Glomerular visceral epithelial cell (primary cell): Measurements from ENCODE around the gene SEC16A.
"Not testable (repeated sequence)": the region's sequence is repeated elsewhere in the genome, so short reads cannot be mapped to it uniquely, and the experiment has no call there.

Experiments
- DNase-seq: peaks from one replicate; pipeline ENCODE4 v3.0.0-alpha.2; 2016; ENCODE audit errors: extremely low spot score

Gene SEC16A

GRCh38 chr9:136423432-136424146, 59.3 kb downstream of the SEC16A start:
- DNase-seq = no peak

GRCh38 chr9:136422876-136423275, 60.0 kb downstream of the SEC16A start:
- no peak for DNase-seq

GRCh38 chr9:136421791-136422190, 61.0 kb downstream of the SEC16A start:
- DNase-seq = no peak

DNA sequence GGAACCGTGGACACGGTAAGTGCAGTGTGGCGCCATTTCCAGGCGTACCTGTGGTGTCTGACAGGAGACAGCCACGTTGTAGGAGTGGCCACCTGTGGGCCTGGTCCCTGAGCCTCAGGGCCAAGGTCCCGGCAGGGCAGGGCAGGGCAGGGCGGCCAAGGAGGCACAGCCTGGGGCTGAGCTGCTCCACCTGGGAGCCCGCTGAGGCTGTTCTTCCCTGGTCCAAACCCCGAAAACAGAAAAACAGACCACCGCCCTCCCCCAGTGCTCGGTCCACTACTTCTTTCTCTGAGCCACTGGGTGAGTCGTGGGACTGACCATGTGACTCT, 63.8 kb downstream of the SEC16A start:
- no peak for DNase-seq

DNA sequence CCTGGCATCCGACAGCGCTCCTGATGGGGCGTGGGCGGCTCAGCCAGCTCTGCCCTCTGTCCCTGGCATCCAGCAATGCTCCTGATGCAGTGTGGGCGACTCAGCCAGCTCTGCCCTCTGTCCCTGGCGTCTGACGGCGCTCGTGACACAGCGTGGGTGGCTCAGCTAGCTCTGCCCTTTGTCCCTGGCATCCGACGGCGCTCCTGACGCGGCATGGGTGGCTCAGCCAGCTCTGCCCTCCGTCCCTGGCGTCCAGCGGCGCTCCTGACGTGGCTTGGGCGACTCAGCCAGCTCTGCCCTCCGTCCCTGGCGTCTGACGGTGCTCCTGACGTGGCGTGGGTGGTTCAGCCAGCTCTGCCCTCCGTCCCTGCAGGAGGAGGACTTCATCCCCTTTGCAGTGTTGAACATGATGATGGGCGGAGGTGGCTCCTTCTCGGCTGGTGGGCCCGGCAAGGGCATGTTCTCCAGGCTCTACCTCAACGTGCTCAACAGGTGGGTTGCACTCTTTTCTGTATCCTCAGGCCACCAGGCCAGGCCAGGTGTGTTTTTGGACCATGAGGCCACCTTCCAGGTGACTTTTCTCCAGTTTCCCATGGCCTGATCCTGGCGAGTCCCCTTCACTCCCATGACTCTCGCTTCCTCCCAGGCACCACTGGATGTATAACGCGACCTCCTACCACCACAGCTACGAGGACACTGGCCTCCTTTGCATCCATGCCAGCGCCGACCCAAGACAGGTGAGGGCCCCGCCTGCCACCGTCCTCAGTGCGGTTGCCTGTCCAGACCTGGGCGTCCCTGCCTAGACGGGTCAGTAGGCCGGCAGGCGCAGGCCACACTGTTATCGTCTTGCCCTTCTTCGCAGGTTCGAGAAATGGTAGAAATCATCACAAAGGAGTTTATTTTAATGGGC, 64.4 kb downstream of the SEC16A start:
- no peak for DNase-seq

- DNase-seq = no peak
Measured at GRCh38 chr9:136416914-136417313, 65.9 kb downstream of the SEC16A start.

DNA sequence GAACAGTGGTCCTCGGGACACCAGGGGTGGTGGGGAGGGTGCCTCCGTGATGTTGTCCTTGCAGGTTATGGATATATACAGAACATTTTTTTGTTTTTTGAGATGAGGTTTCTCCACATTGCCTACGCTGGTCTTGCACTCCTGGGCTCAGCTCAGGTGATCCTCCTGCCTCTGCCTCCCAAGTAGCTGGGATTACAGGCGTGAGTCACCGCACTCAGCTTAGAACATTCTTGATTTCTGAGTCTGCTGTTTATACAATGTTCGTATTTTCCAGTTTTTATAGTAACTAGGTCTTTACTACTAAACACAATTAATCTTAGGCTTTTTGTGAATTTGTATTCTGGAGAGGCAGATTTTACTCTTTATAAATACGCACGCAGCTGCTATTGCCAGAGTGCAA, 66.4 kb downstream of the SEC16A start:
- DNase-seq = no peak

GRCh38 chr9:136412962-136413361, 69.9 kb downstream of the SEC16A start:
- DNase-seq = no peak

DNA sequence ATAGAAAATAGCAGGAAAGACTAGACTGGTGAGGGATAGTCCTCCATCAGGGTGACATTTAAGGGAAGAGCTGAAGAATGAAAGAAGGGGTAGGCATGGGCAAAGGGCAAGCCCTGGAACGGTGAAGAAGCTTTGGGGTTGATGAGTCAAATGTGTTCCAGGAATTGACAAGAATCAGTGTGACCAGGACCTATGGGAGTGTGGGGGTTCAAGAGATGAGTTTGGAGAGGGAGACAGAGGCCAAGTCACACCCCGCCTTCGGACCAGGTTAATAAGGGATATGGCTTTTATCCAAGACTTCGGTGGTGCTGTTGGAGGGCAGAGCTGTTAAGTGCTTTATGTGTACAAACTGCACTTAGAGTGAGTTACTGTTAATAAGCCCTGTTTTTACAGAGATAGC, 71.5 kb downstream of the SEC16A start:
- DNase-seq = no peak

GRCh38 chr9:136410500-136411287, 72.1 kb downstream of the SEC16A start, which contains the start of the genes ENTR1 and PMPCA:
Gene ENTR1, minus strand, starts transcription at chr9:136410614. Its CDS starts 217 bp downstream, at chr9:136410397.
Gene PMPCA, plus strand, starts transcription at chr9:136410658. Its CDS starts 11 bp downstream, at chr9:136410669.
- DNase-seq = peak; percentile 86

GRCh38 chr9:136409557-136410455, 73.0 kb downstream of the SEC16A start:
- peak; percentile 40 for DNase-seq

- no peak for DNase-seq
Measured at GRCh38 chr9:136407911-136408310, 74.9 kb downstream of the SEC16A start.

DNA sequence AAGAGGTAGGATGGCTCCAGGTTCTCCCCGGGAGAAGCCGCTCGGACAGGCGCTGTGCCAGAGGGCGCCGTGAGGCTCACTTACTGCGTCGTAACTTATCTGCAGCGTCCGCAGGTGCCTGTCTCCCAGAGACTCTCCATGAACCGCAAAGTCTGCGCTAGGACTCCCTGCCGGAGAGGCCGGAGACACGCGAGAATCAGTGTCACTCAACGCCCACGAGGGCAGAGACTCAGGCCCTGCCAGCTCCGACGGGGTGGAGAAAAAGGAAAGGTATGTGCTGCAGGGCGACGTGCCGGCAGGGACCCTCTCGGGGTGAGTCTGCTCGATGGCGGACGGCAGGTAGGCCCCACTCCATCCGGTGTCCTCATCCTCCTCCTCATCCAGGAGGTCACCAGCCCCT, 75.8 kb downstream of the SEC16A start:
- not testable (repeated sequence) for DNase-seq

DNA sequence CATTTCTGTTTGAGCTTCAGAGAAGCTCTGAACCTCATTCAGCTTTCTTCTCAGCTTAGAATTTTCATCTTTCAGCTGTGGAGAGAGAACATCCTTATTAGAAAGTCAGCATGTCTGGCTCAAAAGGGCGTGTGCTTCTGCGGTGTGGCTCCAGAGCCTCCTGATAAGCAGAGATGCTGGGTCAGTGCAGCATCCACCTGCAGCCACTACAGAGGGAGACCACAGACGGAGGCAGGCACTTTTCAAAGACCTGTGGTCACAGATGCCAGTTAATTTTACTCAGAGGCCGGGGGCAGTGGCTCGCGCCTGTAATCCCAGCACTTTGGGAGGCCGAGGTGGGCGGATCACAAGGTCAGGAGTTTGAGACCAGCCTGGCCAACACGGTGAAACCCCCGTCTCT, 76.9 kb downstream of the SEC16A start:
- DNase-seq = not testable (repeated sequence)

DNA sequence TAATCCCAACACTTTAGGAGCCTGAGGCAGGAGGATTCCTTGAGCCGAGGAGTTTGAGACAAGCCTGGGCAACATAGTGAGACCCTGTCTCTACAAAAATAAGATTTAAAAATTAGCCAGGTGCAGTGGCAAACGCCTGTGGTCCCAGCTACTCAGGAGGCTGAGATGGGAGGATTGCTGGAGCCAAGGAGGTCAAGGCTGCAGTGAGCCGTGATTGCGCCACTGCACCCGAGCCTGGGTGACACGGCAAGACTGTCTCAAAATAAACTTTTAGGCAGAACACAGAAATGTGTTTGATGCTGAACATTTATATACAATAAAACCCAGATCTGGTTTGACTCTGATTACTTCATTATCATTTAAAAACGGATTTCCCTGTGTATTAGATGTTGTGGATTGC, 77.4 kb downstream of the SEC16A start:
- DNase-seq = no peak

- no peak for DNase-seq
Measured at GRCh38 chr9:136404801-136405136, 78.1 kb downstream of the SEC16A start.

DNA sequence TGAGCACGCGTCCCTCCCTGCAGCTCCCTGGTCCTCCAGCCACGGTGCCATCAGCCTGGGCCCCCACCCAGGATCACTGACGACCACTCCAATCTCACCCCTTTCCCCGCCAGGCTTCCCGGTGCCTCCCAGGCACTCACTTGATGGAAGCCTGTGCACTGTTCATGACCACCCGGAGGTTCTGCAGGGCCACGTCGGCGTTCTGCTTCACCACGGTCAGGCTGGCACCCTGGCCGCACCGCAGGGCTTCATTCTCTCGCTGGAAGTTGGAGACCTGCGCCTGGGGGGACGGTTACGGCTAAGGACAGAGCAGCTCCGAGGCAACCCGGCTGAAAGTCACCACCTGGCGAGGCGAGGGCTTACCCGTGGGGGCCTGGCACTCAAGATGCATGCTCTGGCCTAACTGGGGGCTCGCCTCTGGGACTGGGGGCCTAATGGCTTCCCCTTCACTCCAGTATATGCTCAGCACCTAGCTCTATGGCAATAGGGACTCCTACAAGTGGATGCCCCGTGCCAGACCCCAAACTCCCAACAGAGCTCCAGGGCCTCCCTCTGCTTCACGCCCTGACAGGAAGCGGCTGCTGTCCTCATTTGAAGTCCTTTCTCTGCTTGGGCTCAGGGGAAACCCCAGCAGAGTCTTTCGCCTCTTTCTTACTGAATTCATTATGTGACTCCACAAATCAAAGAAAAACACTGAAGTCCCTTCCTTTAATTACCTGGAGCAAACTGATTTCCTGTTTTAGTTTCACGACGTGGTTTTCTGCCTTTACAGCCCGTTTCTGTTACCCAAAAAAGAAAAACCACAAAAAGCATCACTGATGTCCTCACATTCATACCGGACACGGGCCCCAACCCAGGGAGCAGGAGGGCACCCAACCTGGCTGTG, 78.7 kb downstream of the SEC16A start:
- no peak for DNase-seq

DNA sequence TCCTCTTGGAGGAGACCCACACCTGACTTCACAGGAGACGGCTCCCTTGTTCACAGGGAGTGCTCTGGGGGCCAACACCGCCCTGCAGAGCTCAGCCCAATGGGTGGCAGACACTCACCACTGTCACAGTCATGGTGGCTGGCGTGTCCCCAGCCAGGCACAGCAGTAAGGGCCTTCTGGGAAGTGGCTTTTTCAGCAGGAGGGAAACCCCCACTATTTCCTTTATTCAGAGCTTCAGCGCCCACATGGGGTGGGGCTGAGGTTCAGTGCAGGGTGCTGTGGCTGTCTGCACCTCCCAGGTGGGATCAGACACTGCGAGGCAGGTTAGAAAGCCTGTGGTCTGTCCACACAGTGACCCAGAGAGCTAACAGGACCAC, 79.3 kb downstream of the SEC16A start:
- DNase-seq = no peak

DNA sequence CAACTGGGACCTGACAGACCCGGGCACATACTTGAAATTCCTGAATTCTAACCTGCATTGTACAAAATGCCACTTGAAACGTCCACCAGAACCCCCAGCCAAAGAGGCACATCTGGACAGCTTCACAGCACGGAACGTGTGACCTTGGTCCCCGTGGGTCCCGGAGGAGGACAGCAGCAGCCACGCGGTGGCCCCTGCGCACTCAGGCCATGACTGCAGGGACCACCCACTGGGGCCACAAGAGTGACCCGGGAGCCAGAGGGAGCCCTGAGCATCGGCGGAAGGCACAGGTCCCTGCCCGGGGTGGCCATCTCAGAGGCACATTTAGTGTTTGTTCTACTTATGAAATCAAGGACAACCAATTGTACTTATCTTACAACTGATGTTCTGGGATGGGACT, 80.8 kb downstream of the SEC16A start:
- DNase-seq = no peak

DNA sequence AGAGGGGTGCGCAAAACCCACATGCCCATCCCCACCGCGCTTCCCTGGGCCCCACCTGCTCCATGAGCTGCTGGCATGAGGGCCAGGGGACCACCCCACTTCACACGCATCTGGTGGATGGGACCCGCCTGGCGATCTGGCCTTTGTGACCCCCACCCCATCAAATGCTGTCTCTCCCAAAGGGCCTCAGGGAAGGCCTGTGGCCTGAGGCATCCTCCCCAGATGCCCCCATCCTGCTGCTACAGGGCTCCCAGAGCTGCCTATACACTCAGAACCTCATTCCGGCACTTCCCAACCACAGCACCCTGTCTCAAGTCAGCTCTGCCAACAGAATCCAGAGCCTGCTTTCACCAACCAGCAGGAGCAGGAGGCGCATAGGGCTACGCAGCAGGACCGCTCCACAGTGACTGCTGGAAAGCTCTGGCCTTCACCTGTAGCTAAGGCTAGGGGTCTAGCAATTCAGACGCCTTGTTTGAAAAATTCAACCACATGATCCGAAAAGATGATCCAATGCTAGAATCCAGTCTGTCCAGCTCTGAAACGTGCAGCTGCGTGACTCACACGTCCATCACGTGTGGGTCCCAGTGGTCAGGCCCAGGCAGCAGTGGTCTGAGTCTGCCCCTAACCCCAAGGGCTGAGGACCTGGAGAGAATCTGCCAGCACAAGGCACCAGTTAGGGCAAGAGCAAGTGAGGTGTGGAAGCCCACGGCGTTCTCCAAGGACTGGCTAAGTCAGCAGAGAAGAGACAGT, 81.5 kb downstream of the SEC16A start:
- DNase-seq = no peak
